Kidney (tissue), 14 donors: ENCODE results near the gene HRAS. TPM values are rescaled to one million over a fixed set of nuclear protein-coding genes. Genes with fewer than 3 reads are reported as not detected.
A peak's percentile ranks its signal among the peaks of the same experiment; 100 is the strongest.

ENCODE experiments used
- DNase-seq, 5 donors: peaks; one replicate each; pipeline ENCODE4 v3.0.0-alpha.2; 2013 to 2020
- FAIRE-seq: peaks from 2 replicates; lab custom pipeline; 2012; peaks lifted over from hg19 to GRCh38; lab: Jason Lieb, UNC
- H3K27ac ChIP-seq, 2 donors: one replicate each; pipeline ENCODE4 v1.7.0; 2013; ENCODE audit warnings: low read depth in 2 of 2, low read length in 2 of 2, inconsistent platforms in 1 of 2
- H3K27me3 ChIP-seq: one replicate; pipeline ENCODE4 v1.7.1; 2013; ENCODE audit warnings: low read length, inconsistent platforms; ENCODE audit not compliant: control insufficient read depth, insufficient read depth
- H3K36me3 ChIP-seq, 3 donors: one replicate each; pipeline versions ENCODE4 v1.7.0 to v1.7.1; 2013; ENCODE audit warnings: low read length in 3 of 3, control low read depth in 1 of 3, inconsistent platforms in 1 of 3; ENCODE audit not compliant: insufficient read depth in 3 of 3, control insufficient read depth in 2 of 3
- H3K4me1 ChIP-seq, 3 donors: one replicate each; pipeline versions ENCODE4 v1.7.0 to v1.7.1; 2013; ENCODE audit warnings: low read length in 3 of 3, inconsistent platforms in 1 of 3, low read depth in 1 of 3; ENCODE audit not compliant: control insufficient read depth in 2 of 3, insufficient read depth in 2 of 3
- H3K4me3 ChIP-seq, 3 donors: one replicate each; pipeline versions ENCODE4 v1.7.0 to v1.8.1; 2013; ENCODE audit warnings: low read length in 3 of 3, control low read depth in 1 of 3, inconsistent platforms in 1 of 3
- H3K9ac ChIP-seq, 3 donors: one replicate each; pipeline versions ENCODE4 v1.7.0 to v1.7.1; 2013; ENCODE audit warnings: low read length in 3 of 3, control low read depth in 1 of 3, inconsistent platforms in 1 of 3
- H3K9me3 ChIP-seq, 3 donors: one replicate each; pipeline versions ENCODE4 v1.7.0 to v1.7.1; 2013; ENCODE audit warnings: low read length in 3 of 3, control low read depth in 1 of 3, inconsistent platforms in 1 of 3; ENCODE audit not compliant: control insufficient read depth in 2 of 3, insufficient read depth in 1 of 3
- CTCF ChIP-seq: IDR thresholded peaks from 3 replicates; pipeline ENCODE4 v1.5.1; 2012; ENCODE audit warnings: mild to moderate bottlenecking, moderate library complexity, borderline replicate concordance; ENCODE audit not compliant: insufficient read depth; ENCODE audit errors: extremely low read depth
- intact Hi-C: fragments of 100-400 bp; cut with DNase I; formaldehyde crosslinking; loops from one replicate; pipeline ENCODE4 v1.11.1; 2022
- polyA plus RNA-seq: library from polyadenylated mRNA; stranded (reverse); fragments of 350-450 nt; fragmentation: Illumina TruSeq; extraction: RNeasy Lipid Tissue Mini Kit (QIAGEN cat#74804); gene quantifications from one replicate; pipeline ENCODE4 v1.2.3, GENCODE V29; 2014; ENCODE audit warnings: low read depth, low replicate concordance; ENCODE audit not compliant: insufficient read depth
- total RNA-seq: library from RNA; stranded (reverse); fragmentation: NEBNext Ultra II Directional; extraction: Animal tissue kit (Norgen Biotek cat#: 25700); gene quantifications from one replicate; pipeline ENCODE4 v1.2.1, GENCODE V29; 2021
- donor health status: control.
- donor health status: control.
- donor health status: control.
- donor health status: control.
- donor health status: control.
- donor health status: DM: yes; HTN: yes; CAD: no.
- donor health status: Normal renal cell carcinoma (clear cell type).

Gene HRAS
- total and polyA plus RNA-seq, 2 donors from 2014 or later: 66.1 to 100 TPM

GRCh38 chr11:555227-555779 is 19.9 kb upstream of the HRAS start:
- no peaks in the 10 kb centered on the region for H3K27me3 ChIP-seq
- TF ChIP-seq CTCF: no peak
- H3K36me3 ChIP-seq: no peaks in the 10 kb centered on the region
- H3K27ac ChIP-seq: no peak overlapping the region
- intact Hi-C loops: loop anchor here (10.0 kb wide), 1 partner anchor 169 kb away; no protein-coding TSS in a partner anchor
- DNase-seq (peak in 1 of 5 donors; percentile 83), FAIRE-seq (no peak)
- no peak overlapping the region for H3K9ac ChIP-seq
- no peak overlapping the region for H3K4me3 ChIP-seq
- H3K9me3 ChIP-seq: no peaks in the 10 kb centered on the region
- H3K4me1 ChIP-seq: peaks cover 0 to 18% (median 8%) of the 10 kb centered on the region in 3 donors

GRCh38 chr11:554428-555226 is 19.3 kb upstream of the HRAS start:
- peak; percentile 93 for TF ChIP-seq CTCF
- H3K27ac ChIP-seq: no peak overlapping the region
- H3K36me3 ChIP-seq: no peaks in the 10 kb centered on the region
- H3K9me3 ChIP-seq: no peaks in the 10 kb centered on the region
- FAIRE-seq (no peak), DNase-seq (peak; percentile 69 to 92 (median 86))
- H3K4me3 ChIP-seq: peak overlapping the region in 1 of 3 donors; percentile 41
- intact Hi-C loops: loop anchor here (10.0 kb wide), 1 partner anchor 170 kb away; no protein-coding TSS in a partner anchor
- peaks cover 0 to 12% (median 3%) of the 10 kb centered on the region in 3 donors for H3K4me1 ChIP-seq
- no peaks in the 10 kb centered on the region for H3K27me3 ChIP-seq
- no peak overlapping the region for H3K9ac ChIP-seq

GRCh38 chr11:553988-554340 is 18.6 kb upstream of the HRAS start:
- FAIRE-seq (no peak), DNase-seq (peak in 1 of 5 donors; percentile 74)
- Histone ChIP-seq H3K9me3 (no peaks in the 10 kb centered on the region), H3K4me1 (peaks cover 0 to 7% (median 0%) of the 10 kb centered on the region in 3 donors), H3K27me3 (no peaks in the 10 kb centered on the region), H3K9ac (no peak overlapping the region), H3K27ac (no peak overlapping the region), H3K4me3 (no peak overlapping the region), H3K36me3 (no peaks in the 10 kb centered on the region)
- intact Hi-C loops: loop anchor here (10.0 kb wide), 1 partner anchor 171 kb away; no protein-coding TSS in a partner anchor
- TF ChIP-seq CTCF: no peak
